Ishikawa (cell line): ENCODE measurements around the gene ADK.

Experiments used
- EP300 ChIP-seq: IDR thresholded peaks from 2 replicates; pipeline ENCODE4 v1.6.1; 2012; ENCODE audit warnings: borderline replicate concordance
- NFIC ChIP-seq: IDR thresholded peaks from 2 replicates; pipeline ENCODE4 v1.6.1; 2012
- RAD21 ChIP-seq: IDR thresholded peaks from 2 replicates; pipeline ENCODE4 v1.6.1; 2012; ENCODE audit warnings: low read depth
- REST ChIP-seq: IDR thresholded peaks from 2 replicates; pipeline ENCODE4 v1.6.1; 2012; ENCODE audit warnings: low read depth, mild to moderate bottlenecking
- TAF1 ChIP-seq: IDR thresholded peaks from 2 replicates; pipeline ENCODE4 v1.6.1; 2012; ENCODE audit warnings: low read depth, mild to moderate bottlenecking
- YY1 ChIP-seq: IDR thresholded peaks from 2 replicates; pipeline ENCODE4 v1.6.1; 2012; ENCODE audit warnings: low read depth
- ZBTB7A ChIP-seq: IDR thresholded peaks from 2 replicates; pipeline ENCODE4 v1.6.1; 2012; ENCODE audit warnings: low read depth
- TF ChIP-seq, protein P1 (sequence below): IDR thresholded peaks from 2 replicates; pipeline ENCODE4 v1.6.1; 2012

- TF ChIP-seq, protein P1, sequence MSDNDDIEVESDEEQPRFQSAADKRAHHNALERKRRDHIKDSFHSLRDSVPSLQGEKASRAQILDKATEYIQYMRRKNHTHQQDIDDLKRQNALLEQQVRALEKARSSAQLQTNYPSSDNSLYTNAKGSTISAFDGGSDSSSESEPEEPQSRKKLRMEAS, result no peak
- TF ChIP-seq REST, result no peak
- no peak for TF ChIP-seq YY1
- no peak for TF ChIP-seq TAF1
- TF ChIP-seq ZBTB7A, result no peak
- no peak for TF ChIP-seq NFIC
- no peak for TF ChIP-seq RAD21
- TF ChIP-seq EP300, result no peak
Measured at GRCh38 chr10:74658511-74658910, 507.5 kb downstream of the ADK start.
